Parathyroid adenoma (tissue), 2 donors: Measurements from ENCODE around the gene DNAI7.

Experiments used
- H2AFZ ChIP-seq: fragments of 300-600 bp; sonication (generic); one replicate; pipeline ENCODE4 v1.7.0; 2017; ENCODE audit warnings: antibody characterized with exemption, mild to moderate bottlenecking
- H3K27ac ChIP-seq: fragments of 300-600 bp; sonication (generic); one replicate; pipeline ENCODE4 v1.7.0; 2017
- H3K27me3 ChIP-seq: fragments of 300-600 bp; sonication (generic); one replicate; pipeline ENCODE4 v1.7.0; 2017; ENCODE audit warnings: low read length; ENCODE audit not compliant: control insufficient read depth, insufficient read depth
- H3K36me3 ChIP-seq: fragments of 300-600 bp; sonication (generic); one replicate; pipeline ENCODE4 v1.7.0; 2017; ENCODE audit warnings: low read length; ENCODE audit not compliant: control insufficient read depth, insufficient read depth
- H3K4me1 ChIP-seq: fragments of 300-600 bp; sonication (generic); one replicate; pipeline ENCODE4 v1.7.0; 2017; ENCODE audit warnings: control low read depth
- H3K4me2 ChIP-seq: fragments of 300-600 bp; sonication (generic); one replicate; pipeline ENCODE4 v1.7.0; 2017; ENCODE audit warnings: low read length
- H3K4me3 ChIP-seq: fragments of 300-600 bp; sonication (generic); one replicate; pipeline ENCODE4 v1.7.0; 2017; ENCODE audit warnings: low read depth, low read length
- H3K79me2 ChIP-seq: fragments of 300-600 bp; sonication (generic); one replicate; pipeline ENCODE4 v1.7.0; 2017; ENCODE audit warnings: control low read depth
- H3K9ac ChIP-seq: fragments of 300-600 bp; sonication (generic); one replicate; pipeline ENCODE4 v1.7.0; 2017; ENCODE audit warnings: mild to moderate bottlenecking
- H3K9me3 ChIP-seq: fragments of 300-600 bp; sonication (generic); one replicate; pipeline ENCODE4 v1.7.0; 2017; ENCODE audit warnings: low read length; ENCODE audit not compliant: control insufficient read depth
- CTCF ChIP-seq: fragments of 300-600 bp; sonication (generic); IDR thresholded peaks from one replicate; pipeline ENCODE4 v1.7.0; 2017; ENCODE audit warnings: antibody characterized with exemption, mild to moderate bottlenecking
- donor health status: primary hyperparathyroidism.

Gene DNAI7

GRCh38 chr12:25084816-25085215 lies 110.1 kb downstream of the DNAI7 start:
- Histone ChIP-seq H3K4me2 (no peak overlapping the region), H3K9me3 (no peaks in the 10 kb centered on the region), H3K27me3 (no peaks in the 10 kb centered on the region), H3K4me3 (no peak overlapping the region), H3K4me1 (no peaks in the 10 kb centered on the region), H3K79me2 (no peaks in the 10 kb centered on the region), H2AFZ (no peak overlapping the region), H3K9ac (no peak overlapping the region), H3K36me3 (no peaks in the 10 kb centered on the region), H3K27ac (no peak overlapping the region)
- no peak for TF ChIP-seq CTCF

GRCh38 chr12:25083211-25083610 lies 111.7 kb downstream of the DNAI7 start:
- H3K9ac ChIP-seq = no peak overlapping the region
- no peaks in the 10 kb centered on the region for H3K79me2 ChIP-seq
- no peak for TF ChIP-seq CTCF
- no peak overlapping the region for H3K27ac ChIP-seq
- no peak overlapping the region for H3K4me2 ChIP-seq
- no peaks in the 10 kb centered on the region for H3K4me1 ChIP-seq
- no peaks in the 10 kb centered on the region for H3K9me3 ChIP-seq
- no peak overlapping the region for H2AFZ ChIP-seq
- H3K4me3 ChIP-seq = no peak overlapping the region
- H3K27me3 ChIP-seq = no peaks in the 10 kb centered on the region
- H3K36me3 ChIP-seq = no peaks in the 10 kb centered on the region

GRCh38 chr12:25082628-25083027 lies 112.3 kb downstream of the DNAI7 start:
- TF ChIP-seq CTCF = no peak
- no peaks in the 10 kb centered on the region for H3K4me1 ChIP-seq
- no peak overlapping the region for H3K27ac ChIP-seq
- no peak overlapping the region for H3K4me2 ChIP-seq
- no peaks in the 10 kb centered on the region for H3K9me3 ChIP-seq
- no peaks in the 10 kb centered on the region for H3K36me3 ChIP-seq
- no peak overlapping the region for H3K4me3 ChIP-seq
- H3K27me3 ChIP-seq = no peaks in the 10 kb centered on the region
- no peak overlapping the region for H3K9ac ChIP-seq
- H2AFZ ChIP-seq = no peak overlapping the region
- H3K79me2 ChIP-seq = no peaks in the 10 kb centered on the region

- Histone ChIP-seq H3K79me2 (no peaks in the 10 kb centered on the region), H3K4me2 (no peak overlapping the region), H3K9me3 (no peaks in the 10 kb centered on the region), H3K36me3 (no peaks in the 10 kb centered on the region), H3K27me3 (no peaks in the 10 kb centered on the region), H3K4me1 (no peaks in the 10 kb centered on the region), H3K27ac (no peak overlapping the region), H3K4me3 (no peak overlapping the region), H3K9ac (no peak overlapping the region), H2AFZ (no peak overlapping the region)
- TF ChIP-seq CTCF = no peak
These were observed 115.6 kb downstream of the DNAI7 start for GRCh38 chr12:25079393-25079792.

GRCh38 chr12:25074954-25075353 lies 120.0 kb downstream of the DNAI7 start:
- no peaks in the 10 kb centered on the region for H3K36me3 ChIP-seq
- H3K79me2 ChIP-seq = no peaks in the 10 kb centered on the region
- no peaks in the 10 kb centered on the region for H3K4me1 ChIP-seq
- H3K4me3 ChIP-seq = no peak overlapping the region
- H3K9ac ChIP-seq = no peak overlapping the region
- no peak overlapping the region for H3K4me2 ChIP-seq
- H2AFZ ChIP-seq = no peak overlapping the region
- no peaks in the 10 kb centered on the region for H3K27me3 ChIP-seq
- H3K9me3 ChIP-seq = no peaks in the 10 kb centered on the region
- no peak for TF ChIP-seq CTCF
- no peak overlapping the region for H3K27ac ChIP-seq
